Astrocyte (in vitro differentiated cells and primary cell): Measurements from ENCODE around the gene PLEKHG5. TPM values are rescaled to one million over a fixed set of nuclear protein-coding genes. Genes with fewer than 3 reads are reported as not detected.

Source experiments
- DNase-seq: peaks from one replicate; pipeline ENCODE4 v3.0.0-alpha.2; 2010; ENCODE audit warnings: low read depth
- FAIRE-seq: peaks from 2 replicates; lab custom pipeline; 2011; peaks lifted over from hg19 to GRCh38; lab: Jason Lieb, UNC
- H2AFZ ChIP-seq: 2 replicates; pipeline ENCODE4 v1.6.0; 2012; ENCODE audit warnings: low read depth, low read length, inconsistent platforms
- H3K27ac ChIP-seq: 2 replicates; pipeline ENCODE4 v1.5.1; 2011; ENCODE audit warnings: low read depth, low read length, inconsistent platforms
- H3K27me3 ChIP-seq: 2 replicates; pipeline ENCODE4 v1.6.0; 2011; ENCODE audit warnings: low read length, inconsistent platforms; ENCODE audit not compliant: insufficient read depth
- H3K36me3 ChIP-seq: 2 replicates; pipeline ENCODE4 v1.5.1; 2011; ENCODE audit warnings: low read length, inconsistent platforms; ENCODE audit not compliant: insufficient read depth
- H3K4me1 ChIP-seq: 2 replicates; pipeline ENCODE4 v1.5.1; 2011; ENCODE audit warnings: low read length, inconsistent platforms; ENCODE audit not compliant: insufficient read depth
- H3K4me2 ChIP-seq: 2 replicates; pipeline ENCODE4 v1.6.0; 2012; ENCODE audit warnings: low read length, inconsistent platforms
- H3K4me3 ChIP-seq: 2 replicates; pipeline ENCODE4 v1.5.1; 2011; ENCODE audit warnings: low read depth, mild to moderate bottlenecking, low read length, inconsistent platforms; ENCODE audit not compliant: insufficient read depth
- H3K79me2 ChIP-seq: 2 replicates; pipeline ENCODE4 v1.6.0; 2012; ENCODE audit warnings: mild to moderate bottlenecking, low read length, inconsistent platforms; ENCODE audit not compliant: insufficient read depth
- H3K9ac ChIP-seq: 2 replicates; pipeline ENCODE4 v1.6.0; 2012; ENCODE audit warnings: mild to moderate bottlenecking, low read length, inconsistent platforms
- H3K9me3 ChIP-seq: 2 replicates; pipeline ENCODE4 v1.5.1; 2012; ENCODE audit warnings: low read depth, mild to moderate bottlenecking, low read length, inconsistent platforms; ENCODE audit not compliant: insufficient read depth
- H4K20me1 ChIP-seq: 2 replicates; pipeline ENCODE4 v1.6.0; 2012; ENCODE audit warnings: low read length, inconsistent platforms; ENCODE audit not compliant: insufficient read depth
- H3K27ac Mint-ChIP-seq: one replicate; pipeline ENCODE4 v1.8.0; 2021; ENCODE audit warnings: mild to moderate bottlenecking, mixed read lengths; ENCODE audit not compliant: unreplicated experiment
- H3K27me3 Mint-ChIP-seq: one replicate; pipeline ENCODE4 v1.8.0; 2021; ENCODE audit warnings: low read depth, mixed read lengths; ENCODE audit not compliant: unreplicated experiment
- H3K36me3 Mint-ChIP-seq: one replicate; pipeline ENCODE4 v1.8.0; 2021; ENCODE audit warnings: low read depth, mixed read lengths; ENCODE audit not compliant: unreplicated experiment
- H3K4me1 Mint-ChIP-seq: one replicate; pipeline ENCODE4 v1.8.0; 2021; ENCODE audit warnings: low read depth, mixed read lengths; ENCODE audit not compliant: unreplicated experiment
- H3K4me3 Mint-ChIP-seq: one replicate; pipeline ENCODE4 v1.8.0; 2021; ENCODE audit warnings: mild to moderate bottlenecking, moderate library complexity, mixed read lengths; ENCODE audit not compliant: unreplicated experiment
- H3K9me3 Mint-ChIP-seq: one replicate; pipeline ENCODE4 v1.8.0; 2021; ENCODE audit warnings: mild to moderate bottlenecking, mixed read lengths; ENCODE audit not compliant: unreplicated experiment
- CTCF ChIP-seq: IDR thresholded peaks from 2 replicates; pipeline ENCODE4 v1.5.1; 2011; ENCODE audit warnings: low read depth, mild to moderate bottlenecking, inconsistent platforms, low read length, moderate library complexity; ENCODE audit not compliant: insufficient read depth
- EZH2 ChIP-seq: IDR thresholded peaks from 2 replicates; pipeline ENCODE4 v1.6.1; 2012; ENCODE audit warnings: mild to moderate bottlenecking, low read length, inconsistent platforms; ENCODE audit not compliant: insufficient read depth
- total RNA-seq: library from RNA; stranded (reverse); gene quantifications from 2 replicates; pipeline ENCODE4 v1.2.1, GENCODE V29; 2021

PLEKHG5 gene
- total RNA-seq, 1 donor from 2014 or later = 25.1 TPM

- H3K4me3 Mint-ChIP-seq = no peak overlapping the region
- DNase-seq = no peak
- TF ChIP-seq EZH2 = no peak
- TF ChIP-seq CTCF = no peak
- H3K4me2 ChIP-seq = no peak overlapping the region
- H4K20me1 ChIP-seq = no peaks in the 10 kb centered on the region
- no peak for FAIRE-seq
- peaks cover 37% of the 10 kb centered on the region for H3K36me3 ChIP-seq
- H3K9ac ChIP-seq = no peak overlapping the region
- no peaks in the 10 kb centered on the region for H3K27me3 ChIP-seq
- H3K27ac ChIP-seq = no peak overlapping the region
- H3K36me3 Mint-ChIP-seq = peaks cover 24% of the 10 kb centered on the region
- peaks cover 12% of the 10 kb centered on the region for H3K4me1 ChIP-seq
- no peak overlapping the region for H3K27ac Mint-ChIP-seq
- H3K9me3 Mint-ChIP-seq = no peaks in the 10 kb centered on the region
- no peaks in the 10 kb centered on the region for H3K9me3 ChIP-seq
- H3K4me3 ChIP-seq = no peak overlapping the region
- H3K27me3 Mint-ChIP-seq = no peaks in the 10 kb centered on the region
- H2AFZ ChIP-seq = no peak overlapping the region
- peaks cover 25% of the 10 kb centered on the region for H3K79me2 ChIP-seq
- H3K4me1 Mint-ChIP-seq = peaks cover 6% of the 10 kb centered on the region
Measured at GRCh38 chr1:6536291-6536690, 44.8 kb upstream of the PLEKHG5 start.

- Mint-ChIP-seq H3K4me3 (peak overlapping the region; percentile 57), H3K9me3 (no peaks in the 10 kb centered on the region), H3K4me1 (peaks cover 6% of the 10 kb centered on the region), H3K27me3 (no peaks in the 10 kb centered on the region), H3K27ac (no peak overlapping the region), H3K36me3 (peaks cover 22% of the 10 kb centered on the region)
- Histone ChIP-seq H3K9ac (no peak overlapping the region), H3K79me2 (peaks cover 25% of the 10 kb centered on the region), H2AFZ (no peak overlapping the region), H3K27me3 (no peaks in the 10 kb centered on the region), H3K4me2 (no peak overlapping the region), H3K27ac (no peak overlapping the region), H3K9me3 (no peaks in the 10 kb centered on the region), H3K4me1 (peaks cover 12% of the 10 kb centered on the region), H4K20me1 (no peaks in the 10 kb centered on the region), H3K4me3 (no peak overlapping the region), H3K36me3 (peaks cover 39% of the 10 kb centered on the region)
- FAIRE-seq (no peak), DNase-seq (no peak)
- TF ChIP-seq EZH2 (no peak), CTCF (no peak)
Measured at GRCh38 chr1:6535214-6535613, 43.7 kb upstream of the PLEKHG5 start.

GRCh38 chr1:6534248-6534822, 42.9 kb upstream of the PLEKHG5 start:
- no peak overlapping the region for H3K4me3 ChIP-seq
- no peak for FAIRE-seq
- H2AFZ ChIP-seq = no peak overlapping the region
- H3K27ac ChIP-seq = no peak overlapping the region
- no peak for TF ChIP-seq CTCF
- no peak for TF ChIP-seq EZH2
- no peaks in the 10 kb centered on the region for H3K9me3 Mint-ChIP-seq
- no peaks in the 10 kb centered on the region for H3K27me3 Mint-ChIP-seq
- peaks cover 20% of the 10 kb centered on the region for H3K36me3 Mint-ChIP-seq
- H3K79me2 ChIP-seq = peaks cover 25% of the 10 kb centered on the region
- H3K9me3 ChIP-seq = no peaks in the 10 kb centered on the region
- no peak overlapping the region for H3K9ac ChIP-seq
- DNase-seq = no peak
- peaks cover 6% of the 10 kb centered on the region for H3K4me1 ChIP-seq
- H3K36me3 ChIP-seq = peaks cover 39% of the 10 kb centered on the region
- no peak overlapping the region for H3K4me2 ChIP-seq
- H4K20me1 ChIP-seq = no peaks in the 10 kb centered on the region
- H3K4me3 Mint-ChIP-seq = no peak overlapping the region
- peaks cover 6% of the 10 kb centered on the region for H3K4me1 Mint-ChIP-seq
- no peak overlapping the region for H3K27ac Mint-ChIP-seq
- H3K27me3 ChIP-seq = no peaks in the 10 kb centered on the region
